Mesodermal cell (in vitro differentiated cells): ENCODE data around the gene PTPRE.
A peak's percentile ranks its signal among the peaks of the same experiment; 100 is the strongest.

Experiments used
- H3K27ac ChIP-seq: 2 replicates; pipeline ENCODE4 v1.7.0; 2013; ENCODE audit warnings: mild to moderate bottlenecking, low read depth, low read length, moderate library complexity; ENCODE audit not compliant: severe bottlenecking
- H3K36me3 ChIP-seq: 2 replicates; pipeline ENCODE4 v1.7.1; 2013; ENCODE audit warnings: mild to moderate bottlenecking, low read length, moderate library complexity; ENCODE audit not compliant: control insufficient read depth, insufficient read depth
- H3K4me1 ChIP-seq: one replicate; pipeline ENCODE4 v1.7.1; 2013; ENCODE audit warnings: mild to moderate bottlenecking, low read length; ENCODE audit not compliant: insufficient read depth, control insufficient read depth, poor library complexity, severe bottlenecking
- H3K4me3 ChIP-seq: 2 replicates; pipeline ENCODE4 v1.7.0; 2013; ENCODE audit warnings: low read length, control low read depth, mild to moderate bottlenecking; ENCODE audit not compliant: insufficient read depth, poor library complexity, severe bottlenecking; ENCODE audit errors: extremely low read depth
- H3K9me3 ChIP-seq: 2 replicates; pipeline ENCODE4 v1.7.1; 2013; ENCODE audit warnings: mild to moderate bottlenecking, low read length, moderate library complexity; ENCODE audit not compliant: control insufficient read depth
- WGBS, 2 experiments: methylation state at CpG; one replicate each; pipeline ENCODE4 v1.1.5; 2013; ENCODE audit warnings: missing lambda C conversion rate in 2 of 2; ENCODE audit not compliant: insufficient coverage in 2 of 2; 5-methylcytosine and 5-hydroxymethylcytosine counted together

PTPRE gene

DNA sequence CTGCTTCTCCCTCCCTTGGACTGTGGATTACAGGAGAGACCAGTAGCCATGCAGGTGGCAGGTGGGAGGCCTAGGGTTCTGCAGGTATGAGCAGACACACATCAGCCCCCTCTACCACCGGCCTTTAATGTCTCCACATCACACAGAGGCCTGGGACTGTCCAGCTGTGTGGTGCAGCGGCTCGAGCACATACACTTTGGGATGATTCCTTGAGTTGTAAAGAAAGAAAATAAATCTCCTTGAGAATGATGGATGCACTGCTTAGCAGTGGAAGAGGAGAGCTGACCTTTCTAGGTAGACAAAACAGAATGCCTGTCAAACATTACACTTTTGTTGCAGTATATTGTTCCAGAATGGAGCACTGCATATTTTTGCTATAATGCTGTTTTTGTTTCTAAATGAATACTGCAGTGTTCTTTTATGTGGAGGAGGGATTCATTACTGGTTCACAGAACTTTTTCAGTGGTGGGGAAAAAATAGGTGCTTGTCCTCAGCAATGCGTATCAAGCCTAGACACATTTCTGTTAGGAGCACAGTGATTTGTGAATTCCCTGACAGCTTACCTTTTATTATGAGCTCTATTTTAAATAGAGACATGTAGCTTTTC is 66.0 kb downstream of the PTPRE start:
- Histone ChIP-seq H3K4me1 (peaks cover 25% of the 10 kb centered on the region), H3K36me3 (no peaks in the 10 kb centered on the region), H3K9me3 (no peaks in the 10 kb centered on the region), H3K27ac (no peak overlapping the region), H3K4me3 (no peak overlapping the region)
- WGBS, 2 experiments = 100% methylated on average over 3 of the region's 4 CpGs; no CpG with 5 or more reads in 1 of the 2 experiments

DNA sequence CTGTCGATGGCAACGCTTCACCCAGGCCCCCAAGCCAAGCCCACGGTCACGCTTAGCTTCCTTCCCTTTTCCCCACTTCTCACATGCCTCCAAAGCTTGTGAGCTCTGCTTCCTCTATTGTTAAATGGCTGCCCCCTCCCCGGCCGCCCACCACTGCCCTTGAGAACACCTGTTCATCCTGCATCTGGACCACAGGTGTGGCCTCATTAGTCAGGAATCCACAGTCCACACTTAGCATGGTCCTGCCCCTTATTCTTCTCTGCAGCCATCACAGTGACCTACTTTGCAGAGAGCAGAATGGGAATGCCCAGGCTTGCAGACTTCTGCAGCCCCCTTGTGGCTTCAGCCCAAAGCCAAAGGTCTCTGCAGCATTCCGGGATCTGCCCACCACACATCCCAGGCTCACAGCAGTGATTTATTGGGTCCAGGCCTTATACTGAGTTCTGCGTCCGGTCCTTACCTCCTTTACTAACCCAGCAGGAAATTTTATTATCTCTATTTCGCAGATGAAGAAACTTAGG is 66.9 kb downstream of the PTPRE start:
- WGBS, 2 experiments = 80 to 84% methylated on average over 8 to 10 of the region's 10 CpGs
- H3K27ac ChIP-seq = no peak overlapping the region
- no peak overlapping the region for H3K4me3 ChIP-seq

GRCh38 chr10:127974911-127975310 is 68.0 kb downstream of the PTPRE start:
- H3K27ac ChIP-seq = no peak overlapping the region
- peaks cover 2% of the 10 kb centered on the region for H3K9me3 ChIP-seq
- no peak overlapping the region for H3K4me3 ChIP-seq
- 92 to 93% methylated on average over 9 of the region's 9 CpGs for WGBS, 2 experiments
- peaks cover 24% of the 10 kb centered on the region for H3K4me1 ChIP-seq
- H3K36me3 ChIP-seq = no peaks in the 10 kb centered on the region

More for the DNA sequence above, 66.9 kb downstream of the PTPRE start:
- no peaks in the 10 kb centered on the region for H3K9me3 ChIP-seq
- H3K36me3 ChIP-seq = no peaks in the 10 kb centered on the region
- H3K4me1 ChIP-seq = peaks cover 24% of the 10 kb centered on the region

DNA sequence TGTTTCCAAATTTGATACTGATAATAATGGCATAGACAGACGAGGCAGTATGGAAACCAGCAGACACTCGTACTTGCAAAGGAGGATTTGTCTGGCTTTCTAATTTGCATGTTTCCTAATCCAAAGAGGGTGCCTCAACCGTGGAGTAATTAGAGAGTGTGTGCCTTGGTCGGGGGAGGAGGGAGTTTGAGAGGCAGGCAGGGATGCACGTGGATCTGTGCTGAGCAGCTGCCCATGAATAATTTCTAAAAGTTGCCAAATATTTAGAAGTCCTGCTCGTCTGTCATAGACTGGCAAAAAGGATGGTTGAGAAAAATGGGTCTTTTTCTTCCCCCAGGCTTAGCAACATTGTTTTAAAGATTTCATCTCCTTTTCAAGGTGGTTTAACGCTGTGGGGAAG is 69.4 kb downstream of the PTPRE start:
- Histone ChIP-seq H3K4me1 (peaks cover 24% of the 10 kb centered on the region), H3K27ac (no peak overlapping the region), H3K4me3 (no peak overlapping the region), H3K9me3 (peaks cover 7% of the 10 kb centered on the region), H3K36me3 (no peaks in the 10 kb centered on the region)
- WGBS, 2 experiments = 53 to 59% methylated on average over 5 to 6 of the region's 7 CpGs

DNA sequence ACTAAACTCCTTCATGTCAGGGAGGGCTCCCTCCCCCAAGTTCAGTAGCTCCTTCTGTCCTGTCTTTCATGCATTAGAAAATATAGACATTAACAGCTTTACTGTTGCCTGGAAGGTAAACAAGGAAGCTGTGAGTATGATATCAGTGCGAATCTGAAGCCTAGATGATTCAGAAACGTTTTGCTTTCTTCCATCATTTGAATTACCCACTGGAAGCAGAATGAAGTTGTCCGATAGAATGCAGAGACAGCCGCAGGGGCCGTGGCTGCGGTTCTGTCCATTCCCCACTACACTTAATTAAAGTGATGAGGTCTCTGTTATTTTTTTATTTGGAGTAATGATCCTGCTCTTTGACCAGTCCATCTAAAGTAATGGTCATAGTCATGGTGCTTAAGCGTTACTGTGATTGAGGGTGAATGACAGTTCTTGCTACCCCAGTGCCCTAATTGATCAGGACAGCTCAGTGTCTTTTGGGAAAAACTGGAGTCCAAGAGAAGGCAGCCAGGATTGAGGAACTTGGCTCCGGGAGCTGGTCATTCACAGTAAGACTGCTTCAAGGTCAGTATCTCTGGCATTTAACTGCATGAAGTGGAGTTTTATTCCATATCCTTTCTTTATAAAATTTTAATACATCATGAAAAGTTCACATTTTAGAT is 69.9 kb downstream of the PTPRE start:
- Histone ChIP-seq H3K4me1 (peaks cover 24% of the 10 kb centered on the region), H3K36me3 (no peaks in the 10 kb centered on the region), H3K4me3 (no peak overlapping the region), H3K27ac (peak overlapping the region; percentile 84), H3K9me3 (peaks cover 7% of the 10 kb centered on the region)
- WGBS, 2 experiments = 79 to 92% methylated on average over 3 to 4 of the region's 8 CpGs

GRCh38 chr10:127977357-127978009 is 70.6 kb downstream of the PTPRE start:
- Histone ChIP-seq H3K4me3 (no peak overlapping the region), H3K36me3 (no peaks in the 10 kb centered on the region), H3K9me3 (peaks cover 7% of the 10 kb centered on the region), H3K27ac (peak overlapping the region; percentile 84), H3K4me1 (peaks cover 24% of the 10 kb centered on the region)
- 72 to 76% methylated on average over 9 to 10 of the region's 12 CpGs for WGBS, 2 experiments

DNA sequence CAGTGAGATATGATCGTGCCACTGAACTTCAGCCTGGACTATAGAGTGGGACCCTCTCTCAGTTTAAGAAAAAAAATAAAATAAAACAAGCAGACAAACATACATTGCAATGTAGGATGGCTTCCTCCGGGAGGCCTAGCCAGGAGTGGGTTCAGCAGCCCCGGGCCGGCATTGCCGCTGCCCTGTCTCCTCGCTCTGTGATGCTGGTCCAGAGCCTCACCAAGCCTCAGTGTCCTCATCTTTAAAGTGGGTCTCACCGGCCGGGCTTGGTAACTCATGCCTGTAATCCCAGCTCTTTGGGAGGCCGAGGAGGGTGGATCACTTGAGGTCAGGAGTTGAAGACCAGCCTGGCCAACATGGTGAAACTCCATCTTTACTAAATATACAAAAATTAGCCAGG is 71.6 kb downstream of the PTPRE start:
- WGBS, 2 experiments = 91 to 100% methylated on average over 6 of the region's 9 CpGs
- Histone ChIP-seq H3K4me3 (no peak overlapping the region), H3K36me3 (no peaks in the 10 kb centered on the region), H3K4me1 (peaks cover 24% of the 10 kb centered on the region), H3K9me3 (peaks cover 7% of the 10 kb centered on the region), H3K27ac (no peak overlapping the region)

- 75% methylated on average over 1 of the region's 5 CpGs; no CpG with 5 or more reads in 1 of the 2 experiments for WGBS, 2 experiments
- peaks cover 7% of the 10 kb centered on the region for H3K9me3 ChIP-seq
- no peak overlapping the region for H3K27ac ChIP-seq
- peaks cover 24% of the 10 kb centered on the region for H3K4me1 ChIP-seq
- no peaks in the 10 kb centered on the region for H3K36me3 ChIP-seq
- no peak overlapping the region for H3K4me3 ChIP-seq
Observed at GRCh38 chr10:127979045-127979444, 72.1 kb downstream of the PTPRE start.

DNA sequence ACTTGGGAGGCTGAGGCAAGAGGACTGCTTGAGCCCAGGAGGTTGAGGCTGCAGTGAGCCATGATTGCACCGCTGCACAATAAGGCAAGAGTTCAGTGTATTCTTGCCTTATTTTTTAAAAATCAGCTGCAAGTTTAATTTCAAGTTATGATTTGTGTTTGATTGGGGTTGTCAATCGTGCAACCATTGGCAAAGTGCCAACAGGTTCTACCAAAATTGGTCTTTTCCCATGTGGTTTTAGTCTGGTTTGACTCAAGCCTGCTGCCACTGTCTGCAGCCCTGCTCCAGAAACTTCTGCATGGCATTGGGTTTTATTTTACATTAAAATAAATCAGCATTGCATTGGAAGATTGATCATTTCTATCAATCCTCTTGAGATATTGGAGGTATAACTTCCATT is 72.7 kb downstream of the PTPRE start:
- WGBS, 2 experiments = 100% methylated on average over 1 of the region's 2 CpGs
- Histone ChIP-seq H3K27ac (no peak overlapping the region), H3K9me3 (peaks cover 7% of the 10 kb centered on the region), H3K36me3 (no peaks in the 10 kb centered on the region), H3K4me1 (peaks cover 24% of the 10 kb centered on the region), H3K4me3 (no peak overlapping the region)

DNA sequence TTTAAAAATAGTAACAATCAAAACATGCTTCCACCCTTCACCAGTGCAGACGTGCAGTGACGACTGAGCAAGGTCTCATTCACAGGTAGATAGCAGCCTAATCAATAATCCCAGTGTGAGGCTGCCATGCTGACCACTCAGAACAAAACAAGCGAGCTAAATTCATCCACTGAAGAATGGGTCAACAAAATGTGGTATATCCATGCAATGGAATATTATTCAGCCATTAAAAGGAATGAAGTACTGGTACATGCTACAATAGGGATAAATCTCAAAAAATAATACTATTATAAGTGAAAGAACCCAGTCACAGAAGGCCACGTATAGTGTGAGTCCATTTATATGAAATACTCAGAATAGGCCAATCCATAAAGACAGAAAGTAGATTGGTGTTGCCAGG is 74.0 kb downstream of the PTPRE start:
- Histone ChIP-seq H3K4me3 (no peak overlapping the region), H3K27ac (no peak overlapping the region), H3K9me3 (peaks cover 7% of the 10 kb centered on the region), H3K4me1 (peaks cover 23% of the 10 kb centered on the region), H3K36me3 (no peaks in the 10 kb centered on the region)
- 73 to 94% methylated on average over 2 to 3 of the region's 4 CpGs for WGBS, 2 experiments
